A204.1 (cell line): Measurements from ENCODE around the gene SRXN1.
"Not testable (repeated sequence)": the region's sequence is repeated elsewhere in the genome, so short reads cannot be mapped to it uniquely, and the experiment has no call there.

ENCODE experiments used
- FAIRE-seq: peaks from 2 replicates; lab custom pipeline; 2012; peaks lifted over from hg19 to GRCh38; lab: Jason Lieb, UNC

The SRXN1 gene

GRCh38 chr20:653110-653589 lies at the start of gene SRXN1:
TSS of gene SRXN1 (minus strand) at chr20:653200. CDS start at chr20:653185, 15 bp downstream.
- FAIRE-seq: no peak

GRCh38 chr20:701401-702129 lies 48.6 kb upstream of the SRXN1 start:
- no peak for FAIRE-seq

DNA sequence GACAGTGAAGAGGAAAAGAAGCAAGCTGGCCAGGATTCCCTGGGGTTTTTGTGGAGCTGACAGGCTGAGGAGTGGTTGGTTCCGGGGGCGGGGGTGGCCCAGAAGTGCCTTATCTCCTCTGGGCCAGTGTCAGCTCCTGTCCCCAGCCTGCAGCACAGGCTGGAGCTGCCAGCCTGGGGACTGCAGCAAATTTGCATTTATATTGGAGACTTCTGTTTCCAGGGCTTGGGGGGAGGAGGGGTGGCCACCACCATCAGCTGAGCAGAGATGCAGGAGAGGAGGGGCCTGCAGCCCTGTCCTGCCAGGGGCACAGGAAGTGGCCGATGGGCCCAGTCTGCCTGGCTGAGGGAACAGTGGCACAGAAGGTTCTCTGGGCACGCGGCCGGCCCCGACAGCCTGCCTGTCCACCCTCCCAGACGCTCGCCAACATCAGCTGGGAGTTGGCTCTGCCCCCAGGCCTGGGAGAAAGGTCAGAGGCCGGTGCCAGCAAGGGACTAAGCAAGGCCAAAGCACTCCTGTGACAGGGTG lies 46.9 kb upstream of the SRXN1 start:
- FAIRE-seq: no peak

GRCh38 chr20:699342-699741 lies 46.3 kb upstream of the SRXN1 start:
- FAIRE-seq: no peak

- no peak for FAIRE-seq
These were observed 45.3 kb upstream of the SRXN1 start for GRCh38 chr20:698276-698675.

DNA sequence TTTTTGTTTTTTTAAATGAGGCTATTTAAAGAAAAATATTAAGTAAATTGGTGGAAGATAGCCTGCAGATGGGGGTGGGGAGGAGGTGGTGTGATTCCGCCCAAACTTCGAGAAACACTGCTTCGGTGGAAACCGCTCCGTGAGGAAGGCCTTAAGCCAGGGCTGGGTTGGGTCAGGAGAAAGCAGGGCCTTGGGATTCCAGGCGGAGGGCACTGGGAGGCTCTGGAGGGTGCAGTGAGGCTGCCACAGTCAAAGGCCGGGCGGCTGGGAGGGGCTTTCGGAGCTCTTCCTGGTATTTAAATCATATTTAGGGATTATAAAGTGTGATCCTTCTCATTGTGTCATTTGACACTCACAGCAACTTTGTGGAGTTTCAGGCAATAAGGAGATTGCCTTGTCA lies 44.8 kb upstream of the SRXN1 start:
- no peak for FAIRE-seq

DNA sequence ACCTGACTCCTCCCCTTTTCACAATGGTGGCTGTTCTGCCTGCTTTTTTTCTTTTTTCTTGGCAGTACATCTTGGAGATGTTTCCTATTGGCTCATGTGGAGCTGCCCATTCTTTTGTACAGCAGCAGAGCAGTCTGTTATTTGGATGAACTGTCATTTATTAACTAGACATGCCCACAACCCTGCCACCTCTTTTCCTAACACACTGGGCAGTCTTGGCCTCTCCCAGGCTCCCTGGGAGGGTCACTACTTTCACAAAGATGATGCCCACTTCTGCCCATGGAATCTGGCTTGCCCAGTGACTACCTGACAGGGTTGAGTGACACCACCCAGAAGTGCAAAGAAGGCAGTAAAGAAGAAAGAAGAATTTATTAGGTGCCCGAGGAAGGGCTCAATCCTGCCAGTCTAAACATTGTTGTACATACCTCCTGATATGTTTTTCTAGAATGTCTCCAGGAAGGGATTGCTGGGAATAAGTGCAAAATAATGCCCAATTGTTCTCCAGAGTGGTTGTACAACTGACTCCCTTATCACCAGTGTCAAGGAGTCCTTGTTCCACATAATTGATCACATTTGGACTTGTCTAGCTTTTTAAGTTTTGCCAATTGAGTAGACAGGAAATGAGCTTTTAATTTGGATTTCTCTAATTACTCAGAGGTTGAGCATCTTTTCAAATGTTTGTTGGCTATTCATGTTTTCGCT lies 42.3 kb upstream of the SRXN1 start:
- FAIRE-seq: no peak

DNA sequence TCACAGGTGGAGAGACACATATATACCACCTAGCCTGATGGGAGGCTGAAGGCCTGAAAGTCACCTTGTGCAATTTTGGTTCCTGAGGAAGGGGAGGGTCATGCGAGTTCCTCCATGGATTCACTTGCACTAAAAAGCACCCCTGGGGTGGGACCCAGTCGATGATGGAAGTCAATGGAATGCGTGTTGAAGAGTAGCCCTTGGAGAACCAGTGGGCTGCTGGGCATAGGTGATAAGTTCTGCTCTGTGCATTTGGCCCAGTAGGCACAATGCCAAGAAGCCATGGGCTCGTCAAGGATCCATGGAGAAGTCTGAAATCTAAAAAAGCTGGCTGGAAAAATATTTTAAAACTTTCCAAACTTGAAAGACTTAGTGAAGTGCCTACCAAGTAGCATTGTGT lies 41.5 kb upstream of the SRXN1 start:
- no peak for FAIRE-seq

DNA sequence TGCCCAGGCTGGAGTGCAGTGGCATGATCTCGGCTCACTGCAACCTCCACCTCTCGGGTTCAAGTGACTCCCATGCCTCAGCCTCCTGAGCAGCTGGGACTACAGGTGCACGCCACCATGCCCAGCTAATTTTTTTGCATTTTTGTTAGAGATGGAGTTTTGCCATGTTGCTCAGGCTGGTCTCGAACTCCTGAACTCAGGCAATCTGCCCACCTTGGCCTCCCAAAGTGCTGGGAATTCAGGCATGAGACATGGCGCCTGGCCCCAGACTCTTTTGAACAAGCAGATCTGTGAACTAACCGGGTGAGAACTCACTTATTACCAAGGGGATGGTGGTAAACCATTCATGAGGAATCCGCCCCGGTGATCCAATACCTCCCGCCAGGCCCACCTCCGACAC lies 40.8 kb upstream of the SRXN1 start:
- FAIRE-seq: not testable (repeated sequence)

DNA sequence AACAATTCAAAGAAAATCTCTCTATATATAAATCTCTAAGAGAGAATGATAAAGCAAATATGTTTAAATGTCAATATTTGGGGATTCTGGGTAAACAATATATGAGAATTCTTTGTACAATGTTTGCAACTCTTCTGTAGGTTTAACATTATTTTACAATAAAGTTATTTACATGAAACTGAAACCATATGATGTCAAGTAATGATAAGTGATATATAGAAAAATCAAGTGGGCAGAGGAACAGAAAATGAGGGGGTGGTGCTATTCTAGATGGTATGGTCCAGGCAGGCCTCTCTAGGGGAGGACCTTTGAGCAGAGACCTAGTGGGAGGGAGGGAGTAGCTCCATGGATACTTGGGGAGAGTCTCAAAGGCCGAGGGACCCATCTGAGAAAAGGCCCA lies 39.0 kb upstream of the SRXN1 start:
- FAIRE-seq: no peak

GRCh38 chr20:689947-690346 lies 36.9 kb upstream of the SRXN1 start:
- FAIRE-seq: no peak

DNA sequence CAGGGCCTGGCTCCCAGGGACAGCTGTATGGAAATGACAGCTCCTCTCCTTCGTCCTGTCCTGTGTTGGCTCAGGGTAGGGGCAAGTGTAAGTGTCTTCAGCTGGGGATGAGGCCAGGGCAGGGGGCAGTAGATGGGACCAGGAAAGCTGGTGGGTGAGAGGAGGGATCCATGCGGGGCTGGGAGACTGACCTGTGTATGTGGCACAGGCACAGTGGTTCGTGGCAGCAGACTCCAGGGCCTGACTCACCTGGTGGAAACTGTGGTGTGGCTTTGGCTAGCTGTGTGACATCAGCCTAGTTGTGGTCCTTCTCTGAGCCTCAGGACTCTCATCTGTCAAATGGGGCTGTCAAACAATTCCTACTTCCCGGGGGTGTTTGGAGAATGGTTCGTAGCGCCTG lies 36.3 kb upstream of the SRXN1 start:
- no peak for FAIRE-seq

GRCh38 chr20:688809-689212 lies 35.8 kb upstream of the SRXN1 start:
- no peak for FAIRE-seq

DNA sequence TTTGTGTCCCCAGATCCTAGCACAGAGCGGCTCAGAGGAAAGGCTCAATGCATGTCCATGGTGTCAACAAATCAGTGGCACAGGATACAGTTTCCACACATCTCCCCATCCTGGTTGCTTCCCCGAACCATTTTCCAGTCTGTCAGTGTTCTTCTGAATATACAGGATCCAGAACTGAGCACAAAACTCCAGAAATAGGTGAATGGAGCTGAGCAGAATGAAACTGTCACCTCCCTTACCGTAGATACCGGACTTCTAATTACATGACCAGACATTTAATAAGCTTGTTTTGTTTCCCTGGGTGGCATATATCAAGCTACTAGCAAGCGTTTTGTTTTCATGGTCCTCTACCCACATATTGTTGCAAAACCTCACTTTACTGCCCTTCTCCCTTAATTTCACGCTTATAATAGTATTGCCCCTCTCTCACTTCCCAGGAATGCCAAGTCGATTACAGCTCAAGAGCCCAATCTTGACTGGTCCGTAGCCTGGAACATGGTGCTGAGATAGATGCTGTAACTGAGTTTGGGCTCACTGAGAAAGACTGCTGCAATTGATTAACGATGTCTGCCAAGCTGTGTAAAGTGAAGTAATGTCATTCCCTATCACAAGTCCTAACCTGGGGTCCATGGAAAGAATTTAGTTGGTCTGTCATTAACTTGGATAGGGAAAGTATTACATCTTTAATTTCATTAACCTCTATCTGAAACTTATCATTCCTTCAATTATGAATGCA lies 34.6 kb upstream of the SRXN1 start:
- no peak for FAIRE-seq

DNA sequence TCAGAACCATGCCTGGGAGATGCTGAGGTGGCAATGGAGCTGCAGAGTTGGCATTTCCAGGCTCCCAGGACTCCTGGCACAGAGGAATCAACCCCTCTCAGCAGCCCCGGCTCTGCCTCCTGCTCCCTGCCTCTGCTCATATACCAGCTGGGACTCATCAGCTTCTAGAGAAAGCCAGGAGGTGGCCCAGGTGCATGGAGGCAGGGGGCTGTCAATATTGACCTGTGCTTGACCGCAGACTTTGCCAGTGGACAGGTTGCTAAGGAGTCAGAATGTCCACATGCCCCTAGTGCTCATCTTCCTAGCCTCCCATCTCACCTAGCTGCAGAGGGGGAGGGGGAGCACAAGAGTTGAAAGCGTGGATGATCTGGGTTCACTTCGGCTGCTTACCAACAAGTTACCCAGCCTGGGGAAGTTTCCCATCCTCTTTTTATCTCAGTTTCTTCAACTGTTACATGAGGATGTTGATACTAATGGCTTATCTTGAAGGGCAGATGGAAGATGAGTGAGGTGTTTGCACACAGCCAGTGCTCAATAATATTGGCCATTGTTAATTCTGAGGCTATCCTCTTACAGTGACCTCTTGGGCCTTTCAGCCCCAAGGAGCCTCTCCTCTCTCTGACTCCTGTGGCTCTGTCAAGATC lies 31.8 kb upstream of the SRXN1 start:
- no peak for FAIRE-seq

- FAIRE-seq: no peak
These were observed 29.1 kb upstream of the SRXN1 start for GRCh38 chr20:682123-682522.

DNA sequence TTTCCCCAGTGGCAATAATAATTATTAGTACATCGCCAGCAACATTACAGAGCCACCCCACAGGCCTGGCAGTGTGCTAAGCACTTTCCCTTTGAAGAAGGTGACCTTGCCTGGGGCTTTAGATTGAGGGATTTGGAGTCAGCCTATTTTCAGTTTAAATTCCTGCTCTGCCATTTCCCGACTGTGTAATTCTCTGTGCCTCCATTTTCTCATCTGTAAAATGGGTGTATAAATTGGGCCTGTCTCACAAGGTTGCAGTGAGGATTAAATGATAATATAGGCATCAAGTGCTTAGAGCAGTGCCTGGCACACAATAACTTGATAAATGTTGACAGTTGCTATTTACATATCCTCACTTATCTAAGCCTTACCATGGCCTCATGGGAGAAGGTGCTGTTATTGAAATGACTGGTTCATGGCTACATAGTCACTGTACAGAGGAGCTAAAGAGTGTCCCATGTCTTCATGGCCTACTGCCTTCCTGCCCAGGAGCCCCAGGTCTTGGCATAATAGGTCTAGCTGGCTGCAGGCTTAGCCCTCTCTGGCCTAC lies 27.7 kb upstream of the SRXN1 start:
- no peak for FAIRE-seq

GRCh38 chr20:677957-678356 lies 25.0 kb upstream of the SRXN1 start:
- no peak for FAIRE-seq

DNA sequence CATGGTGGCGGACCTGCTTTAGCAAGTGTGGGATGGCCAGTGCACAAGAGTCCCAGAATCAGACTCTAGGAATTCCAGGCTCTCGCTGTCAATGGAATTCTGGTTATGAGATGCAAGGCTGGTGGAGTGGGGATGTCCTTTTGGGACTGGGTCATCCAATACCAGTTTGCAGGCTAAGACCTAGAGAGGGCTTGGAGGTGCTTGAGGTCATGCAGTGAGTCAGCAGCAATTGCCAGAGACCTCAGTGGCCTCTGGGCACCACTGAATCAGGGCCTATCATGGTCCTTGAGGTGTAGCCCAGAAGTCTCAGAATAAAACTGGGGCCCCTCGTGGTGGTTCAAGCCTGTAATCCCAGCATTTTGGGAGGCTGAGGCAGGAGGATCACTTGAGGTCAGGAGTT lies 24.0 kb upstream of the SRXN1 start:
- FAIRE-seq: no peak

DNA sequence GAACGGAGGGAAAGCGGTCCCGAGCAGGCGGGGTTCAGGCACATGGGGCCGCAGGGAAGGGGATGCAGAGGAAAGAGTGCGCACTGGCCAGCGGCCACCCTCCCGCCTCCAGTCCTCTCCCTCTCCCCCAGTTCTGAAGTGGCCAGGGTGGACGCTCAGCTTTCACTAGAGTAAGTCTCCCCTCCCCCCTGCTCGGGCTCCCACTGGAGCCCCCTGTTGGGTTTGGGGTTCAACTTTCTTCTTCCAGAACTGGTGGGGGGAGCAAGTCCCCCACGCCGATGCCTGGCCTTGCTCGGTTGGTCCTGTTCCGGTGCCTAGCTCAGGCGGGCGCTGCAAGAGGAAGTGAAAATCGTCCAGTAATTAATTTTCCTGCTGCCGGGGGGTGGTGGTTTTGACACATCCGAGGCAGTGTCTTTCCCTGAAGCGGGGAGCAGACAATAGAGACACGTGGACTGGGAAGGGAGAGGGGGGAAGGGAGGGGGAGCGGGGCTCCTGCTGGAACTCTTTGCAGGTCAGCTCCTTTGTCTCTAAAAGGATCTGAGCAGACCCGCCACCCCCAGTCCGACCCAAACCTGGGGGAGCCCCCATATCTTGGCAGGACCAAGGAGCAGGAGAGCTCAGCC lies 23.4 kb upstream of the SRXN1 start:
- FAIRE-seq: no peak

- FAIRE-seq: no peak
These were observed 22.7 kb upstream of the SRXN1 start, which contains the start of gene SCRT2 for GRCh38 chr20:675453-676314. TSS of gene SCRT2 (minus strand) at chr20:675802. CDS start at chr20:675601, 201 bp downstream.
